ENCODE measurements around the gene KAZN.

The KAZN gene

GRCh38 chr1:14590411-14591180 is 7.9 kb upstream of the KAZN start (continued):
- no peak for TF ChIP-seq PRDM2 (tag by site-specific recombination; IDR thresholded peaks at IDR 0.05; ENCODE audit: borderline replicate concordance)
- TF ChIP-seq FEZF1 (tag by site-specific recombination; IDR thresholded peaks at IDR 0.05) = no peak
- TF ChIP-seq ZNF26 (tag by site-specific recombination; IDR thresholded peaks at IDR 0.05) = no peak
- peak; percentile 58 for TF ChIP-seq KLF8 (tag by site-specific recombination; IDR thresholded peaks at IDR 0.05)
- peak; percentile 97 for TF ChIP-seq ZNF629 (tag by site-specific recombination; IDR thresholded peaks at IDR 0.05)
- TF ChIP-seq EGR2 (tag by site-specific recombination; IDR thresholded peaks at IDR 0.05; ENCODE audit: low read depth) = peak; percentile 46; the same call in 1 of the 2 replicates
- TF ChIP-seq WT1 (tag by site-specific recombination; IDR thresholded peaks at IDR 0.05) = no peak
- peak; percentile 31; the same call in 1 of the 2 replicates for TF ChIP-seq GLIS2 (tag by site-specific recombination; IDR thresholded peaks at IDR 0.05)
- no peak for TF ChIP-seq ZXDB (tag by site-specific recombination; IDR thresholded peaks at IDR 0.05)
- 0 out of 2 replicates have a peak, but pooled peaks have one; percentile 62 for TF ChIP-seq ZSCAN23 (tag by site-specific recombination; IDR thresholded peaks at IDR 0.05)
- no peak for TF ChIP-seq ZNF560 (tag by site-specific recombination; IDR thresholded peaks at IDR 0.05; ENCODE audit: borderline replicate concordance)
- TF ChIP-seq ZNF707 (tag by site-specific recombination; IDR thresholded peaks at IDR 0.05) = no peak
- TF ChIP-seq ZNF558 (tag by site-specific recombination; IDR thresholded peaks at IDR 0.05) = no peak
- 0 out of 2 replicates have a peak, but pooled peaks have one; percentile 12 for TF ChIP-seq TSHZ1 (tag by site-specific recombination; IDR thresholded peaks at IDR 0.05; ENCODE audit: borderline replicate concordance)
- no peak for TF ChIP-seq ZNF677 (tag by site-specific recombination; IDR thresholded peaks at IDR 0.05)
- no peak for TF ChIP-seq ZNF549 (tag by site-specific recombination; IDR thresholded peaks at IDR 0.05)
- no peak for TF ChIP-seq ZNF585B (tag by site-specific recombination; IDR thresholded peaks at IDR 0.05)
- TF ChIP-seq HIC1 (tag by site-specific recombination; IDR thresholded peaks at IDR 0.05) = no peak
- TF ChIP-seq ZNF366 (tag by site-specific recombination; conservative IDR thresholded peaks at IDR 0.05) = no peak
- TF ChIP-seq ZBTB17 (tag by site-specific recombination; IDR thresholded peaks at IDR 0.05) = 0 out of 2 replicates have a peak, but pooled peaks have one; percentile 28
- peak; percentile 12; the same call in 1 of the 2 replicates for TF ChIP-seq PATZ1 (tag by site-specific recombination; IDR thresholded peaks at IDR 0.05)
- no peak for TF ChIP-seq ZNF132 (tag by site-specific recombination; IDR thresholded peaks at IDR 0.05; ENCODE audit: borderline replicate concordance)
- no peak for TF ChIP-seq ZNF292 (tag by site-specific recombination; IDR thresholded peaks at IDR 0.05; ENCODE audit: borderline replicate concordance, low read depth)

Data from HEK293 (cell line).